Neural progenitor cell (in vitro differentiated cells): ENCODE data around the gene CCAR1. TPM values are rescaled to one million over a fixed set of nuclear protein-coding genes. Genes with fewer than 3 reads are reported as not detected.

Experiments used
- microRNA-seq: library from miRNA; unstranded; fragments of <30 nt; microRNA quantifications from one replicate; pipeline ENCODE4, GENCODE V29; 2016
- small RNA-seq: library from RNA; depleted of rRNA; stranded (forward); fragments of <200 nt; gene quantifications from one replicate; pipeline ENCODE3, GENCODE V24; 2015
- total RNA-seq: library from RNA; depleted of rRNA; stranded (reverse); fragments of >200 nt; gene quantifications from 2 replicates; pipeline ENCODE4 v1.2.3, GENCODE V29; 2015; ENCODE audit warnings: low replicate concordance

Gene CCAR1
- total RNA-seq, 1 donor from 2014 or later = 141 TPM

Small RNA genes within 50 kb of the gene (microRNA-seq; reads per million reads assigned to microRNA genes)
- gene MIR1254-1 = not detected

Small RNA genes within 50 kb of the gene (small RNA-seq; reads per million reads assigned to genes)
- gene MIR1254-1 (not detected), gene RF00019 (not detected)

Other genes with a start within 250 kb of the CCAR1 start
- gene DNA2, start 249.3 kb upstream of the CCAR1 start, total RNA-seq = 51.6 and 85.4 TPM in 2 replicates
- gene SLC25A16, start 193.7 kb upstream of the CCAR1 start, total RNA-seq = 6.5 and 7.7 TPM in 2 replicates
- gene TET1, start 160.9 kb upstream of the CCAR1 start, total RNA-seq = 47.9 and 67.3 TPM in 2 replicates
- 35.9 and 53.9 TPM in 2 replicates for gene STOX1, start 106.3 kb downstream of the CCAR1 start, total RNA-seq
- gene DDX50, start 180.1 kb downstream of the CCAR1 start, total RNA-seq = 75.2 and 110 TPM in 2 replicates
- 51.2 and 69.9 TPM in 2 replicates for gene DDX21, start 234.9 kb downstream of the CCAR1 start, total RNA-seq